OCI-LY7 (cell line): ENCODE measurements around the gene SLC25A41. TPM values are rescaled to one million over a fixed set of nuclear protein-coding genes. Genes with fewer than 3 reads are reported as not detected.

ENCODE experiments used
- BruUV-seq: library from RNA; stranded (reverse); fragments of 400-500 nt; replicated peaks from 2 replicates; lab custom pipeline; 2021; lab: Mats Ljungman, UMichigan
- CTCF ChIA-PET: fragments of 300-600 bp; sonication (Branson Sonifier 250); formaldehyde crosslinking; loops from one replicate; lab custom pipeline; 2022; ENCODE audit warnings: antibody characterized with exemption; ENCODE audit not compliant: unreplicated experiment; lab: Charles Lee
- POLR2A ChIA-PET: fragments of 300-600 bp; sonication (Branson Sonifier 250); formaldehyde crosslinking; loops from one replicate; lab custom pipeline; 2022; ENCODE audit warnings: antibody characterized with exemption; lab: Charles Lee
- DNase-seq: peaks from one replicate; pipeline ENCODE4 v3.0.0-alpha.2; 2015; ENCODE audit warnings: low spot score
- H2AFZ ChIP-seq: fragments of 200-600 bp; sonication (generic), shearing (Covaris generic); 2 replicates; pipeline ENCODE4 v1.6.1; 2014; ENCODE audit warnings: mild to moderate bottlenecking, antibody characterized with exemption, low read length, moderate library complexity
- H3K27ac ChIP-seq: fragments of 200-600 bp; sonication (generic); 2 replicates; pipeline ENCODE4 v1.5.1; 2014; ENCODE audit warnings: mixed run types, low read depth, mild to moderate bottlenecking, moderate library complexity, low read length, inconsistent platforms; ENCODE audit not compliant: poor library complexity, severe bottlenecking
- H3K36me3 ChIP-seq: fragments of 200-600 bp; sonication (generic); 2 replicates; pipeline ENCODE4 v1.6.1; 2014; ENCODE audit warnings: mild to moderate bottlenecking, antibody characterized with exemption, low read length, moderate library complexity, mixed read lengths; ENCODE audit not compliant: insufficient read depth
- H3K4me1 ChIP-seq: fragments of 200-600 bp; sonication (generic); 2 replicates; pipeline ENCODE4 v1.5.1; 2014; ENCODE audit warnings: mild to moderate bottlenecking, low read length; ENCODE audit not compliant: insufficient read depth, poor library complexity, severe bottlenecking
- H3K4me2 ChIP-seq: fragments of 200-600 bp; sonication (generic); 2 replicates; pipeline ENCODE4 v1.6.1; 2014; ENCODE audit warnings: mild to moderate bottlenecking, low read length
- H3K4me3 ChIP-seq: fragments of 200-600 bp; sonication (generic); 2 replicates; pipeline ENCODE4 v1.5.1; 2014; ENCODE audit warnings: mild to moderate bottlenecking, low read depth, low read length; ENCODE audit not compliant: poor library complexity, severe bottlenecking
- H3K79me2 ChIP-seq: fragments of 200-600 bp; sonication (generic); 2 replicates; pipeline ENCODE4 v1.6.1; 2016; ENCODE audit warnings: low read depth, mild to moderate bottlenecking, low read length, moderate library complexity, mixed read lengths; ENCODE audit not compliant: insufficient read depth
- H3K9me2 ChIP-seq: fragments of 200-600 bp; sonication (generic); 2 replicates; pipeline ENCODE4 v1.6.1; 2016; ENCODE audit warnings: mild to moderate bottlenecking, low read length, mixed read lengths; ENCODE audit not compliant: insufficient read depth
- H3K9me3 ChIP-seq: fragments of 200-600 bp; sonication (generic); 2 replicates; pipeline ENCODE4 v1.6.1; 2014; ENCODE audit warnings: mild to moderate bottlenecking, mixed run types, low read length, mixed read lengths
- H4K20me1 ChIP-seq: fragments of 200-600 bp; sonication (generic); 2 replicates; pipeline ENCODE4 v1.6.1; 2014; ENCODE audit warnings: mild to moderate bottlenecking, antibody characterized with exemption, low read length, moderate library complexity, mixed read lengths; ENCODE audit not compliant: insufficient read depth
- EZH2phosphoT487 ChIP-seq: fragments of 200-600 bp; sonication (generic); IDR thresholded peaks from 2 replicates; pipeline ENCODE4 v1.6.1; 2018; ENCODE audit warnings: low read depth, borderline replicate concordance, mild to moderate bottlenecking, mixed run types, antibody characterized with exemption, low read length, moderate library complexity, mixed read lengths
- intact Hi-C: fragments of 100-400 bp; cut with micrococcal nuclease; formaldehyde crosslinking; loops from one replicate; pipeline ENCODE4 v1.10.0; 2022; ENCODE audit not compliant: unreplicated experiment
- total RNA-seq, 2 experiments: library from RNA; depleted of rRNA in 1 of 2; stranded (reverse); fragments of >200 nt in 1 of 2; shearing (Covaris generic) in 1 of 2; gene quantifications; 2 replicates each; pipeline ENCODE4 v1.2.3, GENCODE V29; 2014 to 2022
- TF ChIP-seq, protein P1 (sequence below): fragments of 200-600 bp; sonication (generic); conservative IDR thresholded peaks from 2 replicates; pipeline ENCODE4 v1.5.1; 2014; ENCODE audit warnings: mild to moderate bottlenecking, antibody characterized with exemption, low read length, moderate library complexity, mixed read lengths

The SLC25A41 gene
- total RNA-seq, 2 experiments from 2014 or later: not detected

DNA sequence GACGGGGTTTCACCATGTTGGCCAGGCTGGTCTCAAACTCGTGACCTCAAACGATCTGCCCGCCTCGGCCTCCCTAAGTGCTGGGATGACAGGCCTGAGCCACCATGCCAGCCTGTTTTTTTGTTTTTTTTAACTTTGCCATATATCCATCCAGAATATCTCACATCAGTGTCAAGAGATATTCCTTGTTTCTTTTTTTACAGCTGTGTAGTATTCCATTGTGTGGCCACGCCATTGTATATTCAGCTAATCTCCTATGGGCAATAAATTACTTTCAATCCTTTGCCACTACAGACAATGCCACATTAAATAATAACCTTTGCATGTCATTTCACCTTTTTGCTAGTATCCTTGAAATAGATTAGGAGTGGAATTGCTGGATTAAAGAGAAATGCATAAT is 24.2 kb downstream of the SLC25A41 start:
- CTCF ChIA-PET: no interaction called here
- no peaks in the 10 kb centered on the region for H3K9me2 ChIP-seq
- TF ChIP-seq, protein P1, sequence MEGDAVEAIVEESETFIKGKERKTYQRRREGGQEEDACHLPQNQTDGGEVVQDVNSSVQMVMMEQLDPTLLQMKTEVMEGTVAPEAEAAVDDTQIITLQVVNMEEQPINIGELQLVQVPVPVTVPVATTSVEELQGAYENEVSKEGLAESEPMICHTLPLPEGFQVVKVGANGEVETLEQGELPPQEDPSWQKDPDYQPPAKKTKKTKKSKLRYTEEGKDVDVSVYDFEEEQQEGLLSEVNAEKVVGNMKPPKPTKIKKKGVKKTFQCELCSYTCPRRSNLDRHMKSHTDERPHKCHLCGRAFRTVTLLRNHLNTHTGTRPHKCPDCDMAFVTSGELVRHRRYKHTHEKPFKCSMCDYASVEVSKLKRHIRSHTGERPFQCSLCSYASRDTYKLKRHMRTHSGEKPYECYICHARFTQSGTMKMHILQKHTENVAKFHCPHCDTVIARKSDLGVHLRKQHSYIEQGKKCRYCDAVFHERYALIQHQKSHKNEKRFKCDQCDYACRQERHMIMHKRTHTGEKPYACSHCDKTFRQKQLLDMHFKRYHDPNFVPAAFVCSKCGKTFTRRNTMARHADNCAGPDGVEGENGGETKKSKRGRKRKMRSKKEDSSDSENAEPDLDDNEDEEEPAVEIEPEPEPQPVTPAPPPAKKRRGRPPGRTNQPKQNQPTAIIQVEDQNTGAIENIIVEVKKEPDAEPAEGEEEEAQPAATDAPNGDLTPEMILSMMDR: no peak
- no peak for TF ChIP-seq EZH2phosphoT487
- DNase-seq: no peak
- intact Hi-C loops: no loop called here
- peaks cover 22% of the 10 kb centered on the region for H3K36me3 ChIP-seq
- no peak overlapping the region for H3K4me3 ChIP-seq
- no peaks in the 10 kb centered on the region for H3K4me1 ChIP-seq
- BruUV-seq: no TSS peak
- H3K4me2 ChIP-seq: no peak overlapping the region
- H2AFZ ChIP-seq: no peak overlapping the region
- POLR2A ChIA-PET: no interaction called here
- no peak overlapping the region for H3K27ac ChIP-seq
- no peaks in the 10 kb centered on the region for H3K79me2 ChIP-seq
- H4K20me1 ChIP-seq: no peaks in the 10 kb centered on the region
- no peaks in the 10 kb centered on the region for H3K9me3 ChIP-seq

DNA sequence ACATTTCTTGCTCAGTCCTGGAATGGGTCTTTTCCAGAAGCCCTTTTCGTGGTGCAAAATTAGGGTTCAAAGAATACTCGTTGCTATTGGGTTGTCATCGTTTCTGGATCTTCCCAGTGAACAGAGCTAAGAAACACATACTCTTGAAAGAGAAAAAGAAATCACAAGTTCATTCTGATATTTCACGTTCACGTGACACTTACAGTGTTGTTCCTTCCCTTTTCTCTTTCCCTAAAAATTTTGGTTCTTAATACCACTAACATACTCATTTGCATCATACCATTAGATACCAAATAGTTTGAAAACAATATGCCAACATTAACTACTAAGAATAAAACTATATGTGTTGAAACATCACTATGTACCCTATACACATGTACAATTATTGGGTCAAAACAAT is 27.2 kb downstream of the SLC25A41 start:
- no peak overlapping the region for H3K27ac ChIP-seq
- BruUV-seq: no TSS peak
- H4K20me1 ChIP-seq: no peaks in the 10 kb centered on the region
- no peaks in the 10 kb centered on the region for H3K9me3 ChIP-seq
- H3K36me3 ChIP-seq: no peaks in the 10 kb centered on the region
- intact Hi-C loops: no loop called here
- no peak overlapping the region for H3K4me3 ChIP-seq
- H2AFZ ChIP-seq: no peak overlapping the region
- ChIA-PET POLR2A (interaction anchor here (0.5 kb wide), 1 partner anchor 207 kb away, joined by 3 read pairs; no protein-coding TSS in a partner anchor), CTCF (no interaction called here)
- no peaks in the 10 kb centered on the region for H3K9me2 ChIP-seq
- no peaks in the 10 kb centered on the region for H3K79me2 ChIP-seq
- no peak overlapping the region for H3K4me2 ChIP-seq
- DNase-seq: no peak
- TF ChIP-seq, protein P1: no peak
- no peak for TF ChIP-seq EZH2phosphoT487
- H3K4me1 ChIP-seq: no peaks in the 10 kb centered on the region

DNA sequence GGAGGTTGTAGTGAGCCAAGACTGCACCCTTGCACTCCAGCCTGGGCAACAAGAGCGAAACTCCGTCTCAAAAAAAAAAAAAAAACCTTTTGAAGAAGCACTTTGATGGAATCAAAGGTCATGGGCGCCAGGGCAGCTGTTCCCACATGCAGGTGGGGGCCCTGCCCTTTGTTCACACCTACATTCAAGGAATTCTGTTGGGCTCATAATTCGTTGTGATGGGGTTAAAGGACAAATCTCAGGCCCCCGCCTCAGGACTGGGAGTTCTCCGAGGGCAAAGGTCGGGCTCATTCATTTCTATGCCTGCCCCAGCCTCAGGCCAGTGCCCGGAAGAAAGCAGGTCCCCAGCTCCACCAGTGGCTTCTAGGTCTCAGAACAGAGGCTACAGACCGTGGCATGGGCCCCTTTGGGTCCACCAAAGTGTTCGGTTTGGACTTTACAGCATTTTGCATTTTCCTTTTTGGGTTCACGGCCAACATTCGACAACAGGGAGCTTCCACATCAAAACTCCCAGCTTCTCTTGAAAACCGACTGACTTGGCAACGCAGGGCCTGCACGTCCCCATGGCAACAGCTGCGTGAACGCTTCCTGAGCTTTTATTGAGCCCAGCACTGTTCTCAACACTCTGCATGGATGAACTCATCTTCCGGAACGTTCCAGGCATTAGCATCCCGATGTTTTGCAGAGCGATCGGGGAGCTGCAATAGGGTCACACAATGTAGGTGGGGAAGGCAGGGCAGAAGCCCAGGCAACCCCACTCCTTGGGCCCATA is 30.5 kb downstream of the SLC25A41 start:
- Histone ChIP-seq H3K27ac (no peak overlapping the region), H3K9me3 (no peaks in the 10 kb centered on the region), H3K79me2 (no peaks in the 10 kb centered on the region), H3K36me3 (no peaks in the 10 kb centered on the region), H4K20me1 (no peaks in the 10 kb centered on the region), H3K9me2 (no peaks in the 10 kb centered on the region), H3K4me1 (no peaks in the 10 kb centered on the region), H2AFZ (no peak overlapping the region), H3K4me3 (no peak overlapping the region), H3K4me2 (no peak overlapping the region)
- BruUV-seq: no TSS peak
- no peak for TF ChIP-seq EZH2phosphoT487
- TF ChIP-seq, protein P1: no peak
- no peak for DNase-seq
- intact Hi-C loops: no loop called here
- ChIA-PET POLR2A (interaction anchor here (0.7 kb wide), 3 partner anchors 200 to 1466 kb away, joined by 3 to 4 read pairs (median 3); no protein-coding TSS in a partner anchor), CTCF (no interaction called here)
